Tibial nerve (tissue), 3 donors: ENCODE measurements around the gene IBA57.

Source experiments
- POLR2A ChIP-seq, 2 donors: fragments of 450-650 bp; IDR thresholded peaks; one replicate each; pipeline ENCODE4 v1.6.1; 2017; ENCODE audit warnings: antibody characterized with exemption in 2 of 2, mild to moderate bottlenecking in 2 of 2, moderate library complexity in 2 of 2
- TF ChIP-seq, protein P1 (sequence below), 5 experiments: fragments of 200-600 bp in 3 of 5; fragments of 450-650 bp in 2 of 5; sonication (generic) in 3 of 5; IDR thresholded peaks; one replicate each; pipeline ENCODE4 v1.5.1; 2016 to 2019; ENCODE audit warnings: antibody characterized with exemption in 5 of 5, mild to moderate bottlenecking in 3 of 5, moderate library complexity in 2 of 5

DNA sequence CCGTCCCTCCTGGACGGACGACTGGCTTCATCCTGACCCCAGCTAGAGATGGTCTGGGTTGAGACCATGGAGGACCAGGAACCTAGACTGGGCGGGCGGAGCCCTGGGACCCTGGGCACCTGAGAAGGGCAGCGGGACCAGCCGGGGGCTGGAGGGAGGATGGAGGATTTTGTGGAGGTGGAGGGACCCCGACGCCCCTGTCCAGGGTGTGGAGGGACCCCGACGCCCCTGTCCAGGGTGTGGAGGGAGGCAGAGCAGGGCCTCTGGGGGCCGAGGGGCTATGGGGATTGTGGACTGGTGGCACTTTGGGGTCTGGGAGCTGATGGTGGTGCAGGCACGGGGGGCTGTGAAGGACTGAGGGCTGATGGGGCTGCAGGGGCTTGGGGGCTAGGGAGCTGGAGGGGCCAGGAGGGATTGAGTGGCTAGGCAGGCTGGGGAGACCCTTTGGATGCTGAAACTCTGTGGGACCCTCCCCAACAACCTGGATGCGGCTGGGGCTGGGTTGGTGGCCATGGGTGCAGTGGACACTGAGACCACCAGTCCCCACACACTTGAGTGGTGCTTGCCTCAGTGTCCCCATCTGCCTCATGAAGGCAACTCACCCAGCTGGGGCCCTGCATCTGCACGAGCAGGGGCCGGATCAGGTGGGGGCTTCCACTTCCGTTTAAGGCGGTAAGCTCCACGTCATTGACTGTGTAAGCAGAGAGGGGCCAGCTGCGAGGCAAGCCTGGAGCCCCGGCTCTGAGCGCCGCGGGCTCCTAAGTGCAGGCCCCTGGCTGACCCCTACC lies 8.5 kb upstream of the IBA57 start:
- TF ChIP-seq, protein P1, sequence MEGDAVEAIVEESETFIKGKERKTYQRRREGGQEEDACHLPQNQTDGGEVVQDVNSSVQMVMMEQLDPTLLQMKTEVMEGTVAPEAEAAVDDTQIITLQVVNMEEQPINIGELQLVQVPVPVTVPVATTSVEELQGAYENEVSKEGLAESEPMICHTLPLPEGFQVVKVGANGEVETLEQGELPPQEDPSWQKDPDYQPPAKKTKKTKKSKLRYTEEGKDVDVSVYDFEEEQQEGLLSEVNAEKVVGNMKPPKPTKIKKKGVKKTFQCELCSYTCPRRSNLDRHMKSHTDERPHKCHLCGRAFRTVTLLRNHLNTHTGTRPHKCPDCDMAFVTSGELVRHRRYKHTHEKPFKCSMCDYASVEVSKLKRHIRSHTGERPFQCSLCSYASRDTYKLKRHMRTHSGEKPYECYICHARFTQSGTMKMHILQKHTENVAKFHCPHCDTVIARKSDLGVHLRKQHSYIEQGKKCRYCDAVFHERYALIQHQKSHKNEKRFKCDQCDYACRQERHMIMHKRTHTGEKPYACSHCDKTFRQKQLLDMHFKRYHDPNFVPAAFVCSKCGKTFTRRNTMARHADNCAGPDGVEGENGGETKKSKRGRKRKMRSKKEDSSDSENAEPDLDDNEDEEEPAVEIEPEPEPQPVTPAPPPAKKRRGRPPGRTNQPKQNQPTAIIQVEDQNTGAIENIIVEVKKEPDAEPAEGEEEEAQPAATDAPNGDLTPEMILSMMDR (IDR thresholded peaks at IDR 0.05): no peak
- TF ChIP-seq POLR2A (IDR thresholded peaks at IDR 0.05): no peak
